ENCODE measurements around the gene TRPM1. TPM values are rescaled to one million over a fixed set of nuclear protein-coding genes. Genes with fewer than 3 reads are reported as not detected.
A peak's percentile ranks its signal among the peaks of the same experiment; 100 is the strongest.

Gene TRPM1
- total RNA-seq, 1 donor from 2014 or later: not detected

GRCh38 chr15:31040611-31041010 lies 60.9 kb downstream of the TRPM1 start:
- H3K4me3 ChIP-seq: no peak overlapping the region
- no peaks in the 10 kb centered on the region for H3K4me1 ChIP-seq
- no peaks in the 10 kb centered on the region for H3K36me3 ChIP-seq
- no peaks in the 10 kb centered on the region for H3K9me3 ChIP-seq
- DNase-seq: no peak
- no peak overlapping the region for H3K27ac ChIP-seq
- ATAC-seq: no peak
- TF ChIP-seq CTCF (IDR thresholded peaks at IDR 0.05): no peak
- H3K27me3 ChIP-seq (ENCODE audit: low read depth): no peaks in the 10 kb centered on the region
- intact Hi-C loops (cut with DNase I): no loop called here

GRCh38 chr15:31039961-31040360 lies 61.6 kb downstream of the TRPM1 start:
- Histone ChIP-seq H3K27me3 (ENCODE audit: low read depth) (no peaks in the 10 kb centered on the region), H3K27ac (no peak overlapping the region), H3K4me1 (no peaks in the 10 kb centered on the region), H3K36me3 (no peaks in the 10 kb centered on the region), H3K4me3 (no peak overlapping the region), H3K9me3 (no peaks in the 10 kb centered on the region)
- ATAC-seq: no peak
- intact Hi-C loops (cut with DNase I): no loop called here
- no peak for DNase-seq
- no peak for TF ChIP-seq CTCF (IDR thresholded peaks at IDR 0.05)

DNA sequence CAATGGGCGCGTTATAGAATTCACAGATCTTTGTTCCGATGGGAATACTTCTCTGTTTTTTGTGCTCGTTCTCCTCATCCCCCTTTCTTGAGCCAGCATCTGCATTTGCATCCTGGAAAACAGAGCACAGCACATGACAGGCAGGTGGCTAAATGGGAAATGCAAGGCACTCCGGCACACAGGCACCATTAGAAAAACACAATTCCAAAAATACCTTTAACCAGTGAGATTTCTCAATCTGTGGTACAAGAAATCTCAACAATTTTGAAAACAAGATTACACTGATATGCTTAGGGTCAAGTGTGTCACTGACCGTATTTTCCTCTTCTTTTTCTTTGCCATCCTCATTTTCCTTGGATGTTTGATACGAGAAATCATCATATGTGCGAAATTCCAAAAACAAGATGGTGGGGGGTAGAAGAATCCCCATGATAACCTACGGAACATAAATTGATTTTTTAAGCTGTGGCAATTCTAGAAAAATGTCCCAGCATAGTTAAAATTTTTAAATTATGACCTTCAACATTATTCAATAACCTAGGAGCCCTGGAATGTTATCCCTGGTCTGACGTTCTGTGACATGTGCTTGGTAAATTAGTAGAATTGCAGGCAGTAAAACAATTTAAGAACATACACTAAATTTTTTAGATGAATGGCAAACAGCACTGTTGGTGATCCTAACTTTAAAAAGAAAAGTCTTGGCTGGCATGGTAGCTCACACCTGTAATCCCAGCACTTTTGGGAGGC lies 63.6 kb downstream of the TRPM1 start:
- no peak overlapping the region for H3K27ac ChIP-seq
- no peaks in the 10 kb centered on the region for H3K36me3 ChIP-seq
- peaks cover 9% of the 10 kb centered on the region for H3K4me1 ChIP-seq
- DNase-seq (no peak), ATAC-seq (no peak)
- intact Hi-C loops (cut with DNase I): no loop called here
- TF ChIP-seq CTCF (IDR thresholded peaks at IDR 0.05): no peak
- H3K4me3 ChIP-seq: no peak overlapping the region
- no peaks in the 10 kb centered on the region for H3K27me3 ChIP-seq (ENCODE audit: low read depth)
- H3K9me3 ChIP-seq: no peaks in the 10 kb centered on the region

- H3K27ac ChIP-seq: no peak overlapping the region
- ATAC-seq (peak in 1 of 2 donors; percentile 36), DNase-seq (no peak)
- no peaks in the 10 kb centered on the region for H3K36me3 ChIP-seq
- no peak for TF ChIP-seq CTCF (IDR thresholded peaks at IDR 0.05)
- H3K4me1 ChIP-seq: peaks cover 10% of the 10 kb centered on the region
- H3K9me3 ChIP-seq: no peaks in the 10 kb centered on the region
- no peaks in the 10 kb centered on the region for H3K27me3 ChIP-seq (ENCODE audit: low read depth)
- no peak overlapping the region for H3K4me3 ChIP-seq
- intact Hi-C loops (cut with DNase I): no loop called here
Observed at GRCh38 chr15:31036783-31037182, 64.7 kb downstream of the TRPM1 start.

GRCh38 chr15:31035610-31036009 lies 65.9 kb downstream of the TRPM1 start:
- Histone ChIP-seq H3K4me1 (peaks cover 10% of the 10 kb centered on the region), H3K27ac (no peak overlapping the region), H3K36me3 (no peaks in the 10 kb centered on the region), H3K4me3 (no peak overlapping the region), H3K9me3 (no peaks in the 10 kb centered on the region), H3K27me3 (ENCODE audit: low read depth) (no peaks in the 10 kb centered on the region)
- intact Hi-C loops (cut with DNase I): no loop called here
- DNase-seq: no peak
- no peak for ATAC-seq
- TF ChIP-seq CTCF (IDR thresholded peaks at IDR 0.05): no peak

Data from lower lobe of right lung (tissue), 2 donors.